C4-2B (cell line): ENCODE results near the gene LRRC10B.

ENCODE experiments used
- ZFX ChIP-seq: fragments of 450-650 bp; IDR thresholded peaks from 2 replicates; pipeline ENCODE4 v1.6.1; 2017
- TF ChIP-seq, protein P1 (sequence below): fragments of 450-650 bp; conservative IDR thresholded peaks from 2 replicates; pipeline ENCODE4 v1.5.1; 2017; ENCODE audit warnings: mild to moderate bottlenecking

DNA sequence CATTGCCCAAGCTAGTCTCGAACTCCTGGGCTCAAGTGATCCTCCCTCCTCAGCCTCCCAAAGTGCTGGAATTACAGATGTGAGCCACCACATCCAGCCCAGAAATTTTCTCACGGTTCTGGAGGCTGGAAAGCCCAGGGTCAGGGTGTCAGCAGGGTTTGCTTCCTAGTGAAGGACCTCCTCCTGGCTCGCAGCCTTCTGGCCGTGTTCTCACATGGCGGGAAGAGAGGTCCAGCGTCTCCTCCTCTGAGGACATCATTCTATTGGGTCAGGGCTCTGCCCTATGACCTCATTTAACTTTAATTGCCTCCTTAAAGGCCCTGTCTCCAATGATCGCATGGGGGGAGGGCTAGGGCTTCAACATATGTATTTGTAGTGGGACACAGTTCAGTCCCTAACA is 40.5 kb upstream of the LRRC10B start:
- TF ChIP-seq, protein P1, sequence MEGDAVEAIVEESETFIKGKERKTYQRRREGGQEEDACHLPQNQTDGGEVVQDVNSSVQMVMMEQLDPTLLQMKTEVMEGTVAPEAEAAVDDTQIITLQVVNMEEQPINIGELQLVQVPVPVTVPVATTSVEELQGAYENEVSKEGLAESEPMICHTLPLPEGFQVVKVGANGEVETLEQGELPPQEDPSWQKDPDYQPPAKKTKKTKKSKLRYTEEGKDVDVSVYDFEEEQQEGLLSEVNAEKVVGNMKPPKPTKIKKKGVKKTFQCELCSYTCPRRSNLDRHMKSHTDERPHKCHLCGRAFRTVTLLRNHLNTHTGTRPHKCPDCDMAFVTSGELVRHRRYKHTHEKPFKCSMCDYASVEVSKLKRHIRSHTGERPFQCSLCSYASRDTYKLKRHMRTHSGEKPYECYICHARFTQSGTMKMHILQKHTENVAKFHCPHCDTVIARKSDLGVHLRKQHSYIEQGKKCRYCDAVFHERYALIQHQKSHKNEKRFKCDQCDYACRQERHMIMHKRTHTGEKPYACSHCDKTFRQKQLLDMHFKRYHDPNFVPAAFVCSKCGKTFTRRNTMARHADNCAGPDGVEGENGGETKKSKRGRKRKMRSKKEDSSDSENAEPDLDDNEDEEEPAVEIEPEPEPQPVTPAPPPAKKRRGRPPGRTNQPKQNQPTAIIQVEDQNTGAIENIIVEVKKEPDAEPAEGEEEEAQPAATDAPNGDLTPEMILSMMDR = no peak
- no peak for TF ChIP-seq ZFX
